ENCODE data around the gene STK11. TPM values are rescaled to one million over a fixed set of nuclear protein-coding genes. Genes with fewer than 3 reads are reported as not detected.
"Not testable (repeated sequence)": the region's sequence is repeated elsewhere in the genome, so short reads cannot be mapped to it uniquely, and the experiment has no call there.

STK11 gene
- total RNA-seq, 1 experiment from 2014 or later = 56.7 TPM

- BruUV-seq (replicated peaks) = no TSS peak
- no peak for DNase-seq
- Mint-ChIP-seq H3K27me3 (ENCODE audit: insufficient read depth, unreplicated experiment) (no peaks in the 10 kb centered on the region), H3K9me3 (ENCODE audit: unreplicated experiment) (no peaks in the 10 kb centered on the region), H3K36me3 (ENCODE audit: insufficient read depth, unreplicated experiment) (peaks cover 34% of the 10 kb centered on the region), H3K4me3 (ENCODE audit: unreplicated experiment) (no peak overlapping the region), H3K4me1 (ENCODE audit: low read depth, unreplicated experiment) (no peaks in the 10 kb centered on the region), H3K27ac (ENCODE audit: unreplicated experiment) (no peak overlapping the region)
- H3K27me3 ChIP-seq (replicated peaks; ENCODE audit: control insufficient read depth, insufficient read depth, low read length) = no peaks in the 10 kb centered on the region
- H3K9me3 ChIP-seq = no peaks in the 10 kb centered on the region
- ChIA-PET POLR2A (interaction anchor here (0.5 to 4.4 kb wide), 8 partner anchors 9 to 218 kb away, joined by 3 to 110 read pairs (median 6); partner anchors contain the start of genes CIRBP, CNN2 and FAM174C), CTCF (interaction anchor here (0.6 to 3.4 kb wide), 15 partner anchors 8 to 179 kb away, joined by 3 to 440 read pairs (median 4); partner anchors contain the start of genes CIRBP and FAM174C)
- H3K4me1 ChIP-seq = peaks cover 43% of the 10 kb centered on the region
- intact Hi-C loops (cut with micrococcal nuclease; ENCODE audit: unreplicated experiment) = loop anchor here (1.0 kb wide), 1 partner anchor 24 kb away; the partner anchor contains the start of gene CIRBP
- no peaks in the 10 kb centered on the region; the same call in 1 of the 2 replicates for H3K36me3 ChIP-seq (ENCODE audit: control insufficient read depth, insufficient read depth, low read length)
- H3K4me3 ChIP-seq (ENCODE audit: low read depth, low read length) = no peak overlapping the region
- TF ChIP-seq, protein P1, sequence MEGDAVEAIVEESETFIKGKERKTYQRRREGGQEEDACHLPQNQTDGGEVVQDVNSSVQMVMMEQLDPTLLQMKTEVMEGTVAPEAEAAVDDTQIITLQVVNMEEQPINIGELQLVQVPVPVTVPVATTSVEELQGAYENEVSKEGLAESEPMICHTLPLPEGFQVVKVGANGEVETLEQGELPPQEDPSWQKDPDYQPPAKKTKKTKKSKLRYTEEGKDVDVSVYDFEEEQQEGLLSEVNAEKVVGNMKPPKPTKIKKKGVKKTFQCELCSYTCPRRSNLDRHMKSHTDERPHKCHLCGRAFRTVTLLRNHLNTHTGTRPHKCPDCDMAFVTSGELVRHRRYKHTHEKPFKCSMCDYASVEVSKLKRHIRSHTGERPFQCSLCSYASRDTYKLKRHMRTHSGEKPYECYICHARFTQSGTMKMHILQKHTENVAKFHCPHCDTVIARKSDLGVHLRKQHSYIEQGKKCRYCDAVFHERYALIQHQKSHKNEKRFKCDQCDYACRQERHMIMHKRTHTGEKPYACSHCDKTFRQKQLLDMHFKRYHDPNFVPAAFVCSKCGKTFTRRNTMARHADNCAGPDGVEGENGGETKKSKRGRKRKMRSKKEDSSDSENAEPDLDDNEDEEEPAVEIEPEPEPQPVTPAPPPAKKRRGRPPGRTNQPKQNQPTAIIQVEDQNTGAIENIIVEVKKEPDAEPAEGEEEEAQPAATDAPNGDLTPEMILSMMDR (IDR thresholded peaks at IDR 0.05; ENCODE audit: insufficient read depth in 1 of 2, low read depth in 1 of 2, low read length in 1 of 2, severe bottlenecking in 1 of 2, unreplicated experiment in 1 of 2) = no peak
These were observed 39.3 kb downstream of the STK11 start for GRCh38 chr19:1244693-1245451.

DNA sequence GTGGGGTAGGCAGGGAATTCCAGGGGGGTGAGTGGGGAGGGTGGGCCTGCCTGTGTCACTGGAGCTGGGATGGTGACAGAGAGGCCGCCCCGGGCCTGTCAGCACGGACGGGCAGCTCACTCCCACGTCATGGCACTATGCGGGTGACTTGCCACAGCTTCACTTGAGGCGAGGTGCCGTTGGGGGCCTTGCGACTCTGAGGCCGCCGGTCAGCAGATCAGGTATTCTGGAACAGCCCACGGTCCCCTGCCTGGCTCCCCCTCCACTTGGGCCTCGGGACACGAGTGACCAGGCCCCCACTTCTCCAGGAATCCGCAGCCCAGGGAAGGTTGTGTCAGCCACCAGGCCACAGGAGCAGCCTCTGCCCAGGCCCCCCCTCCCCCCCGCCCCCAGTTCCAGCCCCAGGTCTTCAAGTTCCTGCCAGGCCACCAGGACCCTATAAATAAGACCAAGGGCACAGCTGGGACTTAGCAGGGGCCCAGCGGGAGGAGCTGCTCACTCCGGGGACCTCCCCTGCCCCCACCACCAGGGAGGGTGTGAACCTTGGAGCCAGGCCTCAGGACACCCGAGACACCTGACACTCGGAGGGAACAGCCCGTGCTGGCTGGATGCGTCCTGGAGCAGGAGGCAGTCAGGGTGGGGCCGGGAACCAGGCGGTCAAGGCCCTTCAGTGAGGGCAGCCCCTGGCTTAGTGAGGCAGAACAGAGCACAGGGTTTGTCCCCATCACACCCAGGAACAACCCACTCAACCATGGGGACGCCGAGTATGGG lies 40.1 kb downstream of the STK11 start:
- H3K27me3 Mint-ChIP-seq (ENCODE audit: insufficient read depth, unreplicated experiment) = no peaks in the 10 kb centered on the region
- no peaks in the 10 kb centered on the region for H3K4me1 Mint-ChIP-seq (ENCODE audit: low read depth, unreplicated experiment)
- Histone ChIP-seq H3K9me3 (no peaks in the 10 kb centered on the region), H3K27me3 (replicated peaks; ENCODE audit: control insufficient read depth, insufficient read depth, low read length) (no peaks in the 10 kb centered on the region), H3K36me3 (ENCODE audit: control insufficient read depth, insufficient read depth, low read length) (no peaks in the 10 kb centered on the region; the same call in none of the 2 replicates), H3K4me1 (peaks cover 42% of the 10 kb centered on the region), H3K4me3 (ENCODE audit: low read depth, low read length) (no peak overlapping the region)
- CTCF ChIA-PET = interaction anchor here (3.4 kb wide), 1 partner anchor 22 kb away, joined by 440 read pairs; the partner anchor contains the start of gene CIRBP
- TF ChIP-seq, protein P1 (IDR thresholded peaks at IDR 0.05; ENCODE audit: insufficient read depth in 1 of 2, low read depth in 1 of 2, low read length in 1 of 2, severe bottlenecking in 1 of 2, unreplicated experiment in 1 of 2) = no peak
- DNase-seq = peak; percentile 48 to 75
- intact Hi-C loops (cut with micrococcal nuclease; ENCODE audit: unreplicated experiment) = no loop called here
- H3K36me3 Mint-ChIP-seq (ENCODE audit: insufficient read depth, unreplicated experiment) = peaks cover 42% of the 10 kb centered on the region
- BruUV-seq (replicated peaks) = no TSS peak
- H3K4me3 Mint-ChIP-seq (ENCODE audit: unreplicated experiment) = no peak overlapping the region
- POLR2A ChIA-PET = interaction anchor here (0.6 to 4.4 kb wide), 4 partner anchors 21 to 137 kb away, joined by 7 to 110 read pairs (median 40); partner anchors contain the start of gene CIRBP
- H3K9me3 Mint-ChIP-seq (ENCODE audit: unreplicated experiment) = no peaks in the 10 kb centered on the region
- no peak overlapping the region for H3K27ac Mint-ChIP-seq (ENCODE audit: unreplicated experiment)

- ChIA-PET CTCF (interaction anchor here (0.6 to 3.4 kb wide), 3 partner anchors 13 to 21 kb away, joined by 3 to 440 read pairs (median 5); partner anchors contain the start of gene CIRBP), POLR2A (interaction anchor here (0.6 to 4.4 kb wide), 7 partner anchors 19 to 493 kb away, joined by 3 to 110 read pairs (median 7); partner anchors contain the start of gene CIRBP)
- peaks cover 37% of the 10 kb centered on the region for H3K4me1 ChIP-seq
- H3K9me3 Mint-ChIP-seq (ENCODE audit: unreplicated experiment); H3K4me3 Mint-ChIP-seq (ENCODE audit: unreplicated experiment); H3K4me1 Mint-ChIP-seq (ENCODE audit: low read depth, unreplicated experiment); intact Hi-C loops (cut with micrococcal nuclease; ENCODE audit: unreplicated experiment); H3K4me3 ChIP-seq (ENCODE audit: low read depth, low read length); H3K36me3 ChIP-seq (ENCODE audit: control insufficient read depth, insufficient read depth, low read length); H3K9me3 ChIP-seq; H3K27me3 ChIP-seq (replicated peaks; ENCODE audit: control insufficient read depth, insufficient read depth, low read length); H3K27ac Mint-ChIP-seq (ENCODE audit: unreplicated experiment); H3K27me3 Mint-ChIP-seq (ENCODE audit: insufficient read depth, unreplicated experiment); BruUV-seq (replicated peaks); DNase-seq: not testable (repeated sequence)
- H3K36me3 Mint-ChIP-seq (ENCODE audit: insufficient read depth, unreplicated experiment) = peaks cover 50% of the 10 kb centered on the region
These were observed 40.9 kb downstream of the STK11 start for GRCh38 chr19:1246265-1247087.
